Hepatocyte (in vitro differentiated cells): ENCODE measurements around the gene LARP4B.

Source experiments
- EZH2 ChIP-seq: fragments of 200-600 bp; sonication (generic); IDR thresholded peaks from 2 replicates; pipeline ENCODE4 v1.6.1; 2016; ENCODE audit warnings: antibody characterized with exemption, mild to moderate bottlenecking, borderline replicate concordance
- EZH2phosphoT487 ChIP-seq: fragments of 200-600 bp; sonication (generic); IDR thresholded peaks from one replicate; pipeline ENCODE4 v1.6.1; 2018; ENCODE audit warnings: antibody characterized with exemption, mild to moderate bottlenecking, low read depth, moderate library complexity; ENCODE audit not compliant: unreplicated experiment, severe bottlenecking

GRCh38 chr10:771647-772046, 159.9 kb downstream of the LARP4B start:
- TF ChIP-seq EZH2 = no peak
- TF ChIP-seq EZH2phosphoT487 = no peak
